ENCODE measurements around the gene ABTB2. TPM values are rescaled to one million over a fixed set of nuclear protein-coding genes. Genes with fewer than 3 reads are reported as not detected.
"Not testable (repeated sequence)": the region's sequence is repeated elsewhere in the genome, so short reads cannot be mapped to it uniquely, and the experiment has no call there.

ABTB2 gene
- total RNA-seq, 2 donors from 2014 or later = 0.45 to 2.5 TPM

- no peaks in the 10 kb centered on the region for H3K36me3 Mint-ChIP-seq (ENCODE audit: low read depth)
- no peak overlapping the region for H3K27ac Mint-ChIP-seq
- no peak for ATAC-seq (replicated peaks)
- H3K27me3 Mint-ChIP-seq = no peaks in the 10 kb centered on the region
- H3K4me1 Mint-ChIP-seq = no peaks in the 10 kb centered on the region
- H3K4me3 Mint-ChIP-seq = no peak overlapping the region
- H3K9me3 Mint-ChIP-seq = no peaks in the 10 kb centered on the region
These were observed 171.6 kb downstream of the ABTB2 start for GRCh38 chr11:34185926-34186841.

GRCh38 chr11:34184505-34185015, 173.2 kb downstream of the ABTB2 start:
- no peaks in the 10 kb centered on the region for H3K36me3 Mint-ChIP-seq (ENCODE audit: low read depth)
- H3K27me3 Mint-ChIP-seq = no peaks in the 10 kb centered on the region
- H3K27ac Mint-ChIP-seq = no peak overlapping the region
- no peaks in the 10 kb centered on the region for H3K9me3 Mint-ChIP-seq
- no peak overlapping the region for H3K4me3 Mint-ChIP-seq
- no peaks in the 10 kb centered on the region for H3K4me1 Mint-ChIP-seq
- no peak for ATAC-seq (replicated peaks)

- H3K4me1 Mint-ChIP-seq = no peaks in the 10 kb centered on the region
- H3K4me3 Mint-ChIP-seq = no peak overlapping the region
- no peak overlapping the region for H3K27ac Mint-ChIP-seq
- H3K36me3 Mint-ChIP-seq (ENCODE audit: low read depth) = no peaks in the 10 kb centered on the region
- no peak for ATAC-seq (replicated peaks)
- no peaks in the 10 kb centered on the region for H3K9me3 Mint-ChIP-seq
- no peaks in the 10 kb centered on the region for H3K27me3 Mint-ChIP-seq
These were observed 173.9 kb downstream of the ABTB2 start for GRCh38 chr11:34183848-34184391.

- no peaks in the 10 kb centered on the region for H3K4me1 Mint-ChIP-seq
These were observed 174.7 kb downstream of the ABTB2 start for GRCh38 chr11:34182921-34183685.

GRCh38 chr11:34182425-34182824, 175.4 kb downstream of the ABTB2 start:
- Mint-ChIP-seq H3K27me3 (no peaks in the 10 kb centered on the region), H3K9me3 (no peaks in the 10 kb centered on the region), H3K27ac (no peak overlapping the region), H3K36me3 (ENCODE audit: low read depth) (no peaks in the 10 kb centered on the region), H3K4me3 (no peak overlapping the region), H3K4me1 (no peaks in the 10 kb centered on the region)
- no peak for ATAC-seq (replicated peaks)

More at GRCh38 chr11:34182921-34183685, 174.7 kb downstream of the ABTB2 start:
- Mint-ChIP-seq H3K36me3 (ENCODE audit: low read depth) (no peaks in the 10 kb centered on the region), H3K27me3 (no peaks in the 10 kb centered on the region), H3K27ac (no peak overlapping the region), H3K9me3 (no peaks in the 10 kb centered on the region), H3K4me3 (no peak overlapping the region)
- ATAC-seq (replicated peaks) = peak; percentile 49

GRCh38 chr11:34181856-34182405, 175.9 kb downstream of the ABTB2 start:
- H3K36me3 Mint-ChIP-seq (ENCODE audit: low read depth) = no peaks in the 10 kb centered on the region
- no peak overlapping the region for H3K4me3 Mint-ChIP-seq
- no peaks in the 10 kb centered on the region for H3K9me3 Mint-ChIP-seq
- H3K27ac Mint-ChIP-seq = no peak overlapping the region
- ATAC-seq (replicated peaks) = no peak
- H3K27me3 Mint-ChIP-seq = no peaks in the 10 kb centered on the region
- H3K4me1 Mint-ChIP-seq = no peaks in the 10 kb centered on the region

- no peaks in the 10 kb centered on the region for H3K27me3 Mint-ChIP-seq
- no peaks in the 10 kb centered on the region for H3K9me3 Mint-ChIP-seq
- H3K4me3 Mint-ChIP-seq = no peak overlapping the region
- no peak overlapping the region for H3K27ac Mint-ChIP-seq
- H3K4me1 Mint-ChIP-seq = no peaks in the 10 kb centered on the region
- no peaks in the 10 kb centered on the region for H3K36me3 Mint-ChIP-seq (ENCODE audit: low read depth)
- ATAC-seq (replicated peaks) = no peak
These were observed 176.6 kb downstream of the ABTB2 start for GRCh38 chr11:34181251-34181650.

- not testable (repeated sequence) for H3K27me3 Mint-ChIP-seq; H3K4me3 Mint-ChIP-seq; H3K4me1 Mint-ChIP-seq; H3K9me3 Mint-ChIP-seq; H3K36me3 Mint-ChIP-seq (ENCODE audit: low read depth); H3K27ac Mint-ChIP-seq
- peak; percentile 46 for ATAC-seq (replicated peaks)
These were observed 177.0 kb downstream of the ABTB2 start for GRCh38 chr11:34180814-34181165.

GRCh38 chr11:34180040-34180813, 177.6 kb downstream of the ABTB2 start:
- Mint-ChIP-seq H3K27me3 (no peaks in the 10 kb centered on the region), H3K9me3 (no peaks in the 10 kb centered on the region), H3K4me1 (no peaks in the 10 kb centered on the region), H3K4me3 (no peak overlapping the region), H3K27ac (no peak overlapping the region), H3K36me3 (ENCODE audit: low read depth) (no peaks in the 10 kb centered on the region)
- ATAC-seq (replicated peaks) = peak; percentile 74

GRCh38 chr11:34179026-34179675, 178.7 kb downstream of the ABTB2 start:
- Mint-ChIP-seq H3K27ac (no peak overlapping the region), H3K4me3 (no peak overlapping the region), H3K27me3 (no peaks in the 10 kb centered on the region), H3K36me3 (ENCODE audit: low read depth) (no peaks in the 10 kb centered on the region), H3K9me3 (no peaks in the 10 kb centered on the region), H3K4me1 (peaks cover 4% of the 10 kb centered on the region)
- no peak for ATAC-seq (replicated peaks)

GRCh38 chr11:34178209-34178821, 179.5 kb downstream of the ABTB2 start:
- no peaks in the 10 kb centered on the region for H3K36me3 Mint-ChIP-seq (ENCODE audit: low read depth)
- no peak overlapping the region for H3K4me3 Mint-ChIP-seq
- no peak for ATAC-seq (replicated peaks)
- peaks cover 4% of the 10 kb centered on the region for H3K4me1 Mint-ChIP-seq
- no peaks in the 10 kb centered on the region for H3K27me3 Mint-ChIP-seq
- H3K27ac Mint-ChIP-seq = no peak overlapping the region
- no peaks in the 10 kb centered on the region for H3K9me3 Mint-ChIP-seq

- H3K4me3 Mint-ChIP-seq = no peak overlapping the region
- no peaks in the 10 kb centered on the region for H3K36me3 Mint-ChIP-seq (ENCODE audit: low read depth)
- ATAC-seq (replicated peaks) = no peak
- H3K27ac Mint-ChIP-seq = no peak overlapping the region
- H3K27me3 Mint-ChIP-seq = peaks cover 4% of the 10 kb centered on the region
- peaks cover 4% of the 10 kb centered on the region for H3K4me1 Mint-ChIP-seq
- H3K9me3 Mint-ChIP-seq = no peaks in the 10 kb centered on the region
These were observed 181.0 kb downstream of the ABTB2 start for GRCh38 chr11:34176751-34177209.
